CD4-positive, alpha-beta T cell (primary cell): Measurements from ENCODE around the gene CSTF1. TPM values are rescaled to one million over a fixed set of nuclear protein-coding genes. Genes with fewer than 3 reads are reported as not detected.
A peak's percentile ranks its signal among the peaks of the same experiment; 100 is the strongest.

Source experiments
- ATAC-seq: fragments of 200-7000 bp; cut with Tn5 transposase; one replicate; pipeline ENCODE4 v1.10.0; 2022; ENCODE audit warnings: mild to moderate bottlenecking; ENCODE audit not compliant: poor library complexity
- CTCF ChIA-PET: fragments of 350-600 bp; sonication (Branson Sonifier 250); formaldehyde crosslinking; loops from one replicate; lab custom pipeline; 2021; ENCODE audit warnings: antibody characterized with exemption, inconsistent platforms; lab: Charles Lee
- POLR2A ChIA-PET: fragments of 350-600 bp; sonication (Branson Sonifier 250); formaldehyde crosslinking; loops from one replicate; lab custom pipeline; 2021; ENCODE audit warnings: antibody characterized with exemption, inconsistent platforms; lab: Charles Lee
- DNase-seq, 14 experiments: peaks; one replicate each; pipeline ENCODE4 v3.0.0-alpha.2; 2013 to 2020; ENCODE audit warnings: mixed read lengths in 2 of 14
- H3K27ac ChIP-seq, 2 donors: one replicate each; pipeline versions ENCODE4 v1.5.1 to v1.7.0; 2013; ENCODE audit warnings: low read length in 2 of 2, low read depth in 1 of 2, mild to moderate bottlenecking in 1 of 2
- H3K27me3 ChIP-seq, 2 experiments: 1 replicate in 1 of 2; 2 replicates in 1 of 2; pipeline versions ENCODE4 v1.6.1 to v1.7.0; 2013; ENCODE audit warnings: low read length in 2 of 2, control low read depth in 1 of 2, mild to moderate bottlenecking in 1 of 2, moderate library complexity in 1 of 2; ENCODE audit not compliant: insufficient read depth in 2 of 2, control insufficient read depth in 1 of 2
- H3K36me3 ChIP-seq: one replicate; pipeline ENCODE4 v1.6.1; 2013; ENCODE audit warnings: low read length, control low read depth; ENCODE audit not compliant: insufficient read depth
- H3K4me1 ChIP-seq: one replicate; pipeline ENCODE4 v1.6.1; 2013; ENCODE audit warnings: low read length, control low read depth; ENCODE audit not compliant: insufficient read depth
- H3K4me3 ChIP-seq: one replicate; pipeline ENCODE4 v1.5.1; 2013; ENCODE audit warnings: mild to moderate bottlenecking, low read length, moderate library complexity
- H3K9me3 ChIP-seq, 2 experiments: 1 replicate in 1 of 2; 2 replicates in 1 of 2; pipeline versions ENCODE4 v1.6.1 to v1.7.0; 2013; ENCODE audit warnings: low read length in 2 of 2, mild to moderate bottlenecking in 2 of 2, control low read depth in 1 of 2, moderate library complexity in 1 of 2; ENCODE audit not compliant: control insufficient read depth in 1 of 2, insufficient read depth in 1 of 2
- H3K27ac Mint-ChIP-seq: one replicate; pipeline ENCODE4 v1.8.0; 2020; ENCODE audit warnings: mixed read lengths
- H3K27me3 Mint-ChIP-seq: one replicate; pipeline ENCODE4 v1.8.0; 2021; ENCODE audit warnings: mixed read lengths
- H3K36me3 Mint-ChIP-seq: one replicate; pipeline ENCODE4 v1.8.0; 2021; ENCODE audit warnings: low read depth, mixed read lengths
- H3K4me1 Mint-ChIP-seq: one replicate; pipeline ENCODE4 v1.8.0; 2021; ENCODE audit warnings: low read depth, mixed read lengths
- H3K4me3 Mint-ChIP-seq: one replicate; pipeline ENCODE4 v1.8.0; 2020; ENCODE audit warnings: mild to moderate bottlenecking, mixed read lengths
- H3K9me3 Mint-ChIP-seq: one replicate; pipeline ENCODE4 v1.8.0; 2020; ENCODE audit warnings: mixed read lengths
- intact Hi-C, 2 experiments: fragments of 100-400 bp; cut with DNase I in 1 of 2; cut with micrococcal nuclease in 1 of 2; formaldehyde crosslinking; loops; one replicate each; pipeline versions ENCODE4 v1.15.1 to v1.9.0; 2023 to 2025; cut with DNase I, micrococcal nuclease
- total RNA-seq, 174 experiments: library from RNA in 2 of 174; stranded (reverse) in 2 of 174; gene quantifications; one replicate each; pipeline ENCODE4 v1.2.3 and lab custom pipeline; 2021 to 2026
- TF ChIP-seq, protein P1 (sequence below): fragments of 200-600 bp; IDR thresholded peaks from one replicate; pipeline ENCODE4 v1.8.0; 2022; ENCODE audit warnings: antibody characterized with exemption, mild to moderate bottlenecking

The CSTF1 gene
- total RNA-seq, 2 experiments from 2014 or later: 20.7 to 21.8 TPM

DNA sequence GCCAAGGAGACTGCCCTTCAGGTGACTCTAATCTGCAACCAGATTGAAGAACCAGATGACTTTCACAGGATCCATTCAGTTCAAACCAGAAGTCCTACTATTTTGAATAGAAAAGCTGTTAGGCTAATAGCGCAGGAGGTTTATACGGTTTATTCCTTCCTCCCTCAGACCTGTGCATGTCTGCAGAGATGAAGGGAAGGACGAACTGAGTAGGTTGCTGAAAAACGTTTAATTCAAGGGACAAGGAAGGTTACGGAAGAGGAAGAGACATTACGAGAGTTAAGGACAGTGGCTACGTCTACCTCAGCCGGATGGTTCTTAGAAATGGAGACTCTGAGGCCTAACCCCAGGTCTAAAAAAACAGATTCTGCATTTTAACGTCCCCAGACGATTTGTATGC, 1.4 kb upstream of the CSTF1 start:
- no peaks in the 10 kb centered on the region for H3K27me3 Mint-ChIP-seq
- H3K27ac Mint-ChIP-seq: no peak overlapping the region
- Histone ChIP-seq H3K9me3 (no peaks in the 10 kb centered on the region), H3K4me1 (peaks cover 24% of the 10 kb centered on the region), H3K27ac (no peak overlapping the region), H3K4me3 (peak overlapping the region; percentile 88), H3K27me3 (no peaks in the 10 kb centered on the region), H3K36me3 (peaks cover 9% of the 10 kb centered on the region)
- peaks cover 19% of the 10 kb centered on the region for H3K36me3 Mint-ChIP-seq
- CTCF ChIA-PET: no interaction called here
- peaks cover 27% of the 10 kb centered on the region for H3K4me1 Mint-ChIP-seq
- no peaks in the 10 kb centered on the region for H3K9me3 Mint-ChIP-seq
- no peak overlapping the region for H3K4me3 Mint-ChIP-seq
- TF ChIP-seq, protein P1, sequence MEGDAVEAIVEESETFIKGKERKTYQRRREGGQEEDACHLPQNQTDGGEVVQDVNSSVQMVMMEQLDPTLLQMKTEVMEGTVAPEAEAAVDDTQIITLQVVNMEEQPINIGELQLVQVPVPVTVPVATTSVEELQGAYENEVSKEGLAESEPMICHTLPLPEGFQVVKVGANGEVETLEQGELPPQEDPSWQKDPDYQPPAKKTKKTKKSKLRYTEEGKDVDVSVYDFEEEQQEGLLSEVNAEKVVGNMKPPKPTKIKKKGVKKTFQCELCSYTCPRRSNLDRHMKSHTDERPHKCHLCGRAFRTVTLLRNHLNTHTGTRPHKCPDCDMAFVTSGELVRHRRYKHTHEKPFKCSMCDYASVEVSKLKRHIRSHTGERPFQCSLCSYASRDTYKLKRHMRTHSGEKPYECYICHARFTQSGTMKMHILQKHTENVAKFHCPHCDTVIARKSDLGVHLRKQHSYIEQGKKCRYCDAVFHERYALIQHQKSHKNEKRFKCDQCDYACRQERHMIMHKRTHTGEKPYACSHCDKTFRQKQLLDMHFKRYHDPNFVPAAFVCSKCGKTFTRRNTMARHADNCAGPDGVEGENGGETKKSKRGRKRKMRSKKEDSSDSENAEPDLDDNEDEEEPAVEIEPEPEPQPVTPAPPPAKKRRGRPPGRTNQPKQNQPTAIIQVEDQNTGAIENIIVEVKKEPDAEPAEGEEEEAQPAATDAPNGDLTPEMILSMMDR: no peak
- ATAC-seq (no peak), DNase-seq (no peak)
- POLR2A ChIA-PET: interaction anchor here (1.3 to 3.1 kb wide), 2 partner anchors 10 to 32 kb away, joined by 4 to 40 read pairs; partner anchors contain the start of gene FAM210B
- intact Hi-C loops: loop anchor here in 1 of 2 experiments (1.0 to 10.0 kb wide), 3 partner anchors 30 to 2004 kb away; partner anchors contain the start of gene RAE1

DNA sequence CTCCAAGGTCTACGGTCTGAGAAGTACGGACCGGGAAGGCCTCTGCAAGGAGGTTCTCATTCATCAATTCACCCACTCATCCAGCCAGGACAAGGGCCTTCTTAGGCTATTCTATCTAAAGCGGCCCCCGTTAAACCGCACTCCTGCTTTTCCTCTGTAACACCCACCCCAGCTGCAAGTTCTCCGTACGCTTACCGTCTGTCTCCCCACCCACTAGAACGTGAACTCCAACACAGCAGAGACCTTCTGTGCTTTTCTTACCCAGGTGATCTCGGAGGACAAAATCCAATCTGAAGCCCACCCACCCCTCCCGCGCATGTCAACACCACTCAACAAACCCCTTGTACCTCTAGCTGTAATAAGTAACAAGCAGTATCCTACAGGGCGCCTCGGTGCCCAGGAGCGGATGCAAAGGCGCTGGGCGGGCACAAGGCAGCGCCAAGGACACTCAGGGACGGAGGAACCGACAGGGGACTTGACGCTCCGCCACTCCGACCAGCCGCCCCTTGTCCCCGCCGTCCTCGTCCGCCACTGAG, 781 bp upstream of the CSTF1 start:
- no peak overlapping the region for H3K4me3 Mint-ChIP-seq
- Histone ChIP-seq H3K27me3 (no peaks in the 10 kb centered on the region), H3K9me3 (no peaks in the 10 kb centered on the region), H3K27ac (peak overlapping the region; percentile 89 to 93), H3K4me3 (peak overlapping the region; percentile 88), H3K4me1 (peaks cover 24% of the 10 kb centered on the region), H3K36me3 (peaks cover 15% of the 10 kb centered on the region)
- no peaks in the 10 kb centered on the region for H3K27me3 Mint-ChIP-seq
- intact Hi-C loops: loop anchor here (1.0 to 10.0 kb wide), 6 partner anchors 21 to 2003 kb away; partner anchors contain the start of genes CASS4 (in 1 of the 2), RAE1 (in 1 of the 2) and RTF2 (in 1 of the 2)
- peaks cover 23% of the 10 kb centered on the region for H3K36me3 Mint-ChIP-seq
- ATAC-seq (peak; percentile 9), DNase-seq (peak in 1 of 14 experiments; percentile 7)
- no peaks in the 10 kb centered on the region for H3K9me3 Mint-ChIP-seq
- TF ChIP-seq, protein P1: no peak
- POLR2A ChIA-PET: interaction anchor here (0.7 to 3.1 kb wide), 19 partner anchors 9 to 1236 kb away, joined by 3 to 45 read pairs (median 5); partner anchors contain the start of genes CASS4, FAM210B and RTF2
- H3K27ac Mint-ChIP-seq: no peak overlapping the region
- CTCF ChIA-PET: interaction anchor here (1.0 to 1.4 kb wide), 2 partner anchors 9 to 77 kb away, joined by 4 to 6 read pairs; partner anchors contain the start of gene RTF2
- H3K4me1 Mint-ChIP-seq: peaks cover 28% of the 10 kb centered on the region

DNA sequence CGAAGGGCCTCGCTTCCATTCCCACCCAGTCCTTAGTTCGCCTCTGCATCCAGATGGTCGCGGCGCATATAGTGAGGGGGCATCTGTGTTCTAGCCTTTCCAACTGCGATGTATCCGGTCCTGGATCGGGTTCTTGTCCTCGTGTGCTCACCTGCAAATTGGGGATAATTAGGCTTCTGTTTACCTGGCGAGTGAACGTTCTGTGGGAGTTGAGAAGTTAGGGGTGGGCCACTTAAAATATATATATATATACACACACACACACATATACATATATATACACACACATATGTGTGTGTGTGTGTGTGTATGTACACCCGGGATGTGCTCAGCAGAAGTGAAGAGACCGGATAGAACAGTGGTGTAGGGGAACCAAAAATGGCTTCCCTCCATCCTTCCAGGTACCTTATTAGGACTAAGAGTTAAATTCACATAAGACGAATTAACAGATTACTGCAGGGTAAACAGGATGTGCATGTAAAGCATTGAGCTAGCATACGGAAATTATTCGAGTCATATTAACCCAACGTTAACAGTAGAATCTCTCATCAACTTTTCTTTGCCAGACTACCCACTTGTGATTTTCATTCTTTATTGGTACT, 537 bp downstream of the CSTF1 start:
- no peaks in the 10 kb centered on the region for H3K9me3 Mint-ChIP-seq
- no peak overlapping the region for H3K27ac Mint-ChIP-seq
- no peaks in the 10 kb centered on the region for H3K27me3 ChIP-seq
- TF ChIP-seq, protein P1: no peak
- H3K9me3 ChIP-seq: no peaks in the 10 kb centered on the region
- peaks cover 28% of the 10 kb centered on the region for H3K4me1 Mint-ChIP-seq
- H3K36me3 Mint-ChIP-seq: peaks cover 36% of the 10 kb centered on the region
- H3K36me3 ChIP-seq: peaks cover 28% of the 10 kb centered on the region
- H3K4me3 Mint-ChIP-seq: no peak overlapping the region
- H3K4me3 ChIP-seq: peak overlapping the region; percentile 88
- H3K4me1 ChIP-seq: peaks cover 24% of the 10 kb centered on the region
- peak in 4 of 14 experiments; percentile 19 to 71 (median 63) for DNase-seq
- H3K27me3 Mint-ChIP-seq: no peaks in the 10 kb centered on the region
- ChIA-PET CTCF (interaction anchor here (1.4 kb wide), 1 partner anchor 75 kb away, joined by 6 read pairs; the partner anchor contains the start of gene RTF2), POLR2A (interaction anchor here (0.6 to 3.1 kb wide), 17 partner anchors 15 to 1005 kb away, joined by 3 to 45 read pairs (median 4); partner anchors contain the start of genes CASS4, FAM210B and RTF2)
- intact Hi-C loops: loop anchor here (1.0 to 10.0 kb wide), 5 partner anchors 19 to 2002 kb away; partner anchors contain the start of genes CASS4 (in 1 of the 2), RAE1 (in 1 of the 2) and RTF2 (in 1 of the 2)
- peak overlapping the region; percentile 89 to 93 for H3K27ac ChIP-seq
- peak; percentile 47 for ATAC-seq
